ENCODE data around the gene MYBPC3.

GRCh38 chr11:47388697-47389576, 36.4 kb upstream of the MYBPC3 start:
- TF ChIP-seq, protein P1, sequence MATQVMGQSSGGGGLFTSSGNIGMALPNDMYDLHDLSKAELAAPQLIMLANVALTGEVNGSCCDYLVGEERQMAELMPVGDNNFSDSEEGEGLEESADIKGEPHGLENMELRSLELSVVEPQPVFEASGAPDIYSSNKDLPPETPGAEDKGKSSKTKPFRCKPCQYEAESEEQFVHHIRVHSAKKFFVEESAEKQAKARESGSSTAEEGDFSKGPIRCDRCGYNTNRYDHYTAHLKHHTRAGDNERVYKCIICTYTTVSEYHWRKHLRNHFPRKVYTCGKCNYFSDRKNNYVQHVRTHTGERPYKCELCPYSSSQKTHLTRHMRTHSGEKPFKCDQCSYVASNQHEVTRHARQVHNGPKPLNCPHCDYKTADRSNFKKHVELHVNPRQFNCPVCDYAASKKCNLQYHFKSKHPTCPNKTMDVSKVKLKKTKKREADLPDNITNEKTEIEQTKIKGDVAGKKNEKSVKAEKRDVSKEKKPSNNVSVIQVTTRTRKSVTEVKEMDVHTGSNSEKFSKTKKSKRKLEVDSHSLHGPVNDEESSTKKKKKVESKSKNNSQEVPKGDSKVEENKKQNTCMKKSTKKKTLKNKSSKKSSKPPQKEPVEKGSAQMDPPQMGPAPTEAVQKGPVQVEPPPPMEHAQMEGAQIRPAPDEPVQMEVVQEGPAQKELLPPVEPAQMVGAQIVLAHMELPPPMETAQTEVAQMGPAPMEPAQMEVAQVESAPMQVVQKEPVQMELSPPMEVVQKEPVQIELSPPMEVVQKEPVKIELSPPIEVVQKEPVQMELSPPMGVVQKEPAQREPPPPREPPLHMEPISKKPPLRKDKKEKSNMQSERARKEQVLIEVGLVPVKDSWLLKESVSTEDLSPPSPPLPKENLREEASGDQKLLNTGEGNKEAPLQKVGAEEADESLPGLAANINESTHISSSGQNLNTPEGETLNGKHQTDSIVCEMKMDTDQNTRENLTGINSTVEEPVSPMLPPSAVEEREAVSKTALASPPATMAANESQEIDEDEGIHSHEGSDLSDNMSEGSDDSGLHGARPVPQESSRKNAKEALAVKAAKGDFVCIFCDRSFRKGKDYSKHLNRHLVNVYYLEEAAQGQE (IDR thresholded peaks at IDR 0.05; ENCODE audit: insufficient read depth in 1 of 2, low read depth in 2 of 2, low read length in 2 of 2) = no peak
- TF ChIP-seq SIN3A (IDR thresholded peaks at IDR 0.05; ENCODE audit: borderline replicate concordance, insufficient read depth, low read length) (no peak), POLR2AphosphoS5 (IDR thresholded peaks at IDR 0.05; ENCODE audit: low read depth, low read length) (no peak)
